Coronary artery (tissue), 2 donors: Measurements from ENCODE around the gene ACIN1.
A peak's percentile ranks its signal among the peaks of the same experiment; 100 is the strongest.

ENCODE experiments used
- DNase-seq: peaks from one replicate; pipeline ENCODE4 v3.0.0-alpha.2; 2017; ENCODE audit warnings: low spot score
- H3K27ac ChIP-seq, 2 donors: fragments of 200-600 bp; sonication (generic); one replicate each; pipeline ENCODE4 v1.5.1; 2016 to 2019
- H3K4me3 ChIP-seq: fragments of 200-600 bp; sonication (generic); 2 replicates; pipeline ENCODE4 v1.5.1; 2016; ENCODE audit warnings: mild to moderate bottlenecking, moderate library complexity
- CTCF ChIP-seq: fragments of 200-600 bp; sonication (generic); IDR thresholded peaks from one replicate; pipeline ENCODE4 v1.5.1; 2019; ENCODE audit warnings: antibody characterized with exemption

Gene ACIN1

GRCh38 chr14:23066855-23067744, 27.8 kb downstream of the ACIN1 start:
- peak; percentile 68 for DNase-seq
- Histone ChIP-seq H3K4me3 (no peak overlapping the region), H3K27ac (no peak overlapping the region)
- no peak for TF ChIP-seq CTCF

DNA sequence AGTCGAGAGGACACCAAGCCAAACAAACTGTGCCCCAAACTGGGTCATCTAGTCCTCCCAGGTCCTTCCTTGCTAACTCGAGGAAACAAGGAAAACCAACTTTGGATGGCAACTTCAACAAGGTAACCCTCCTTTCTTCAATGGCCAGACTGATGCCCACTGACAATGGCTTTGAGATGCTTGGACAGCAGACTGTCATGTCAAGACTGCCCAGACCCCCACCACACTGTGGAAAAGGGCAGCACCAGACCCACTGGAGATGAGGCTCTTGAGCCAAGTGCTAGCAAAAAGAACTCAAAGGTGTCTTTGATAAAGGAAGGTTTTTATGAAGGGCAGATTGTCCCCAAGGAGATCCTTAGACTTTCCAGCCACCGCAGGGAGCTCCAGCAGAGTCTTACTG, 28.6 kb downstream of the ACIN1 start:
- H3K27ac ChIP-seq: no peak overlapping the region
- DNase-seq: peak; percentile 54
- no peak overlapping the region for H3K4me3 ChIP-seq
- TF ChIP-seq CTCF: no peak

DNA sequence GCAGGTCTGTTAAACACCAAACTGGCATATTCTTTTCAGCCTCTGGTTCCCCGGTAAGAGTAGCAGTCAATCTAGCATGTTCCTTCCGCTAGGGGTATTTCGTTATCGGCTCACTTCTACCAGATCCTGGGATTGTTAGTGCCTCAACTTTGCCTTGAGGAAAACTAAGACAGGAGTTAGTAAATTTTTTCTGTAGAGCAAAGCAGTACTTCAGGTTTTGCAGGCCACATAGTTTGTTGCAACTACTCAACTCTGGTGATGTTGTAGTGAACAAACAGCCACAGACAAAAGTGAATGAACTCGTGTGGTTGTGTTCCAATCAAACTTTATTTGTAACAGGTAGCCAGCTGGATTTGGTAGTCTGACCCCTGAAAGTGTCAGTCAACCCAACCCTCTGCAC, 31.3 kb downstream of the ACIN1 start:
- no peak overlapping the region for H3K4me3 ChIP-seq
- no peak for TF ChIP-seq CTCF
- peak; percentile 26 for DNase-seq
- H3K27ac ChIP-seq: no peak overlapping the region

- peak; percentile 82 for DNase-seq
- no peak for TF ChIP-seq CTCF
- Histone ChIP-seq H3K27ac (peak overlapping the region in 1 of 2 donors; percentile 49), H3K4me3 (no peak overlapping the region)
Observed at GRCh38 chr14:23062002-23062401, 32.9 kb downstream of the ACIN1 start.

GRCh38 chr14:23060536-23061260, 34.2 kb downstream of the ACIN1 start:
- TF ChIP-seq CTCF: no peak
- peak; percentile 71 for DNase-seq
- Histone ChIP-seq H3K27ac (no peak overlapping the region), H3K4me3 (no peak overlapping the region)

DNA sequence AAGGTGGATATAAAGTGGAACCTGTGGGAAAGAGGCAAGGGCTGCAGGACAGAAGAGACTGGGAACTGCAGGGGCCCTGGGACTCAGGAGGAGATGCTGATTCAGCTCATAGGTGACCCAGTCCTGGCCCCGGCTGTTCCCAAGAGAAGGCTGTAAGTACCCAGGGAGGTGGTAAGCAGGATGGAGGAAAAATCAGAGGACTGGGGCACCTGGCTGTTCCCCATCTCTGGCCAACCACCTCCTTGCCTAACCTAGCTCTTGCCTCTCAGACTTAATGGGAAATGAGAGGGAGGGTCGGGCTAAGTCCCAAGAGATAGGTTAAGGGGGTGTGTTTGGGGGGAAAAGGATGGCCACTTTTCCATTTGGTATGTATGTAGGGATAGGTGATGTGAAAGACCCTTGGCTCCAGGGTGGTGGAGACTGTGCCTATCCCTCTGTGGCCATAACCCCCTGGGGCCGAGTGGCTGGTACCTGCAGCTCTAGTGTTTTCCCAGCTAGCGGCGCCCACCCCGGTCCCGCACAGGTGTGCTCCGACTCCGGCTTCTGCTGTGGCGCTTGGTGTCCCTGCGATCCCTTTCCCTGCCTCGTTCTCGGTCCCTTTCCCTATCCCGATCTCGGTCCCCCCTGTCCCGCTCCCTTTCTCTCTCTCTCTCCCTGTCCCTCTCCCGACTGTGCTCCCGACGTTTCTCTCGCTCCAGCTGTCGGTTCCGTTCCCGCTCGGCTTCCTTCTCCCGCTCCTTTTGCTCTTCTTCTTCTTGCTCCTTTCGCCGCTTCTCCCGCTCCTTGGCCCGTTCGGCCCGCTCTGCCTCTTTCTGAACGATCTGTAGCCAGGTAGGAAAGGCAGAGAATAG, 36.1 kb downstream of the ACIN1 start:
- Histone ChIP-seq H3K27ac (no peak overlapping the region), H3K4me3 (no peak overlapping the region)
- TF ChIP-seq CTCF: no peak
- no peak for DNase-seq
